ENCODE data around the gene CALD1.

GRCh38 chr7:134855442-134855841, 76.0 kb downstream of the CALD1 start:
- TF ChIP-seq POLR2A (IDR thresholded peaks at IDR 0.05), result no peak
- TF ChIP-seq CTCF (IDR thresholded peaks at IDR 0.05), result no peak
- TF ChIP-seq EP300 (IDR thresholded peaks at IDR 0.05; ENCODE audit: low read depth), result no peak
- peak in 1 of 3 donors; percentile 25 for TF ChIP-seq POLR2AphosphoS5 (IDR thresholded peaks at IDR 0.05)
